Keratinocyte (primary cell): ENCODE measurements around the gene CBX8. TPM values are rescaled to one million over a fixed set of nuclear protein-coding genes. Genes with fewer than 3 reads are reported as not detected.

ENCODE experiments used
- DNase-seq: peaks from one replicate; pipeline ENCODE4 v3.0.0-alpha.2; 2011; ENCODE audit warnings: low read depth, missing footprints, low spot score
- FAIRE-seq: peaks from 2 replicates; lab custom pipeline; 2011; peaks lifted over from hg19 to GRCh38; lab: Jason Lieb, UNC
- H2AFZ ChIP-seq: 2 replicates; pipeline ENCODE4 v1.6.0; 2012; ENCODE audit warnings: low read length, control low read depth, inconsistent platforms; ENCODE audit not compliant: control insufficient read depth
- H3K27ac ChIP-seq: 2 replicates; pipeline ENCODE4 v1.5.1; 2011; ENCODE audit warnings: low read length; ENCODE audit not compliant: control insufficient read depth, insufficient read depth
- H3K27me3 ChIP-seq: 3 replicates; pipeline ENCODE4 v1.6.0; 2011; ENCODE audit warnings: low read length; ENCODE audit not compliant: control insufficient read depth, insufficient read depth; ENCODE audit errors: extremely low read depth
- H3K36me3 ChIP-seq, 2 experiments: 2 replicates in 1 of 2; 3 replicates in 1 of 2; pipeline ENCODE4 v1.5.1; 2011; ENCODE audit warnings: low read length in 2 of 2, mild to moderate bottlenecking in 1 of 2; ENCODE audit not compliant: control insufficient read depth in 2 of 2, insufficient read depth in 2 of 2; ENCODE audit errors: extremely low read depth in 1 of 2
- H3K4me1 ChIP-seq: 3 replicates; pipeline ENCODE4 v1.5.1; 2011; ENCODE audit warnings: low read length; ENCODE audit not compliant: control insufficient read depth, insufficient read depth; ENCODE audit errors: extremely low read depth
- H3K4me2 ChIP-seq: 3 replicates; pipeline ENCODE4 v1.6.0; 2011; ENCODE audit warnings: low read depth, low read length; ENCODE audit not compliant: control insufficient read depth, insufficient read depth; ENCODE audit errors: extremely low read depth
- H3K4me3 ChIP-seq, 3 experiments: fragments of 200-600 bp in 1 of 3; sonication (generic) in 1 of 3; 2 replicates in 2 of 3; 3 replicates in 1 of 3; pipeline ENCODE4 v1.5.1; 2011 to 2016; ENCODE audit warnings: low read length in 3 of 3, mild to moderate bottlenecking in 3 of 3, control low read depth in 2 of 3, inconsistent platforms in 1 of 3, low read depth in 1 of 3, mixed read lengths in 1 of 3, mixed run types in 1 of 3, moderate library complexity in 1 of 3; ENCODE audit not compliant: control insufficient read depth in 2 of 3, insufficient read depth in 2 of 3; ENCODE audit errors: extremely low read depth in 1 of 3
- H3K79me2 ChIP-seq: 2 replicates; pipeline ENCODE4 v1.6.0; 2012; ENCODE audit warnings: low read length; ENCODE audit not compliant: control insufficient read depth, insufficient read depth
- H3K9ac ChIP-seq: 3 replicates; pipeline ENCODE4 v1.6.0; 2011; ENCODE audit warnings: low read length; ENCODE audit not compliant: control insufficient read depth, insufficient read depth; ENCODE audit errors: extremely low read depth
- H3K9me1 ChIP-seq: 3 replicates; pipeline ENCODE4 v1.6.0; 2011; ENCODE audit warnings: low read length; ENCODE audit not compliant: control insufficient read depth, insufficient read depth; ENCODE audit errors: extremely low read depth
- H3K9me3 ChIP-seq: 2 replicates; pipeline ENCODE4 v1.5.1; 2012; ENCODE audit warnings: low read depth, low read length; ENCODE audit not compliant: control insufficient read depth
- H4K20me1 ChIP-seq: 3 replicates; pipeline ENCODE4 v1.6.0; 2011; ENCODE audit warnings: low read length; ENCODE audit not compliant: control insufficient read depth, insufficient read depth; ENCODE audit errors: extremely low read depth
- EZH2 ChIP-seq: IDR thresholded peaks from one replicate; pipeline ENCODE4 v1.6.1; 2012; ENCODE audit warnings: inconsistent platforms, mild to moderate bottlenecking, low read length, moderate library complexity
- dilution Hi-C: fragments of 300-500 bp; cut with MboI; formaldehyde crosslinking; loops from one replicate; pipeline ENCODE4 v1.7.0; 2020; ENCODE audit warnings: low sequenced_read_pairs; ENCODE audit not compliant: extremely low pct_ligation_motif_present
- polyA plus RNA-seq, 5 experiments: library from polyadenylated mRNA; depleted of rRNA in 3 of 5; stranded (reverse) in 3 of 5; stranded (forward) in 1 of 5; unstranded in 1 of 5; fragments of >200 nt; gene quantifications; 1 replicate in 1 of 5; 2 replicates in 3 of 5; 3 replicates in 1 of 5; pipeline versions ENCODE4 v1.2.1 to v1.2.3, GENCODE V29; 2011 to 2012; ENCODE audit warnings: missing spikeins in 2 of 5, low read depth in 1 of 5, low replicate concordance in 1 of 5
- TF ChIP-seq, protein P1 (sequence below), 3 experiments: IDR thresholded peaks in 1 of 3; conservative IDR thresholded peaks in 1 of 3; optimal IDR thresholded peaks in 1 of 3; 2 replicates in 2 of 3; 3 replicates in 1 of 3; pipeline versions ENCODE3 to v1.5.1; 2011; ENCODE audit warnings: low read length in 3 of 3, mild to moderate bottlenecking in 3 of 3, moderate library complexity in 2 of 3, control low read depth in 1 of 3, inconsistent platforms in 1 of 3; ENCODE audit not compliant: insufficient read depth in 2 of 3; ENCODE audit errors: extremely low read depth in 1 of 3

Gene CBX8
- polyA plus RNA-seq, 1 donor (not counting 4 experiments of a cell fraction or from before 2014, with no cell fraction given) = 0.49 TPM

DNA sequence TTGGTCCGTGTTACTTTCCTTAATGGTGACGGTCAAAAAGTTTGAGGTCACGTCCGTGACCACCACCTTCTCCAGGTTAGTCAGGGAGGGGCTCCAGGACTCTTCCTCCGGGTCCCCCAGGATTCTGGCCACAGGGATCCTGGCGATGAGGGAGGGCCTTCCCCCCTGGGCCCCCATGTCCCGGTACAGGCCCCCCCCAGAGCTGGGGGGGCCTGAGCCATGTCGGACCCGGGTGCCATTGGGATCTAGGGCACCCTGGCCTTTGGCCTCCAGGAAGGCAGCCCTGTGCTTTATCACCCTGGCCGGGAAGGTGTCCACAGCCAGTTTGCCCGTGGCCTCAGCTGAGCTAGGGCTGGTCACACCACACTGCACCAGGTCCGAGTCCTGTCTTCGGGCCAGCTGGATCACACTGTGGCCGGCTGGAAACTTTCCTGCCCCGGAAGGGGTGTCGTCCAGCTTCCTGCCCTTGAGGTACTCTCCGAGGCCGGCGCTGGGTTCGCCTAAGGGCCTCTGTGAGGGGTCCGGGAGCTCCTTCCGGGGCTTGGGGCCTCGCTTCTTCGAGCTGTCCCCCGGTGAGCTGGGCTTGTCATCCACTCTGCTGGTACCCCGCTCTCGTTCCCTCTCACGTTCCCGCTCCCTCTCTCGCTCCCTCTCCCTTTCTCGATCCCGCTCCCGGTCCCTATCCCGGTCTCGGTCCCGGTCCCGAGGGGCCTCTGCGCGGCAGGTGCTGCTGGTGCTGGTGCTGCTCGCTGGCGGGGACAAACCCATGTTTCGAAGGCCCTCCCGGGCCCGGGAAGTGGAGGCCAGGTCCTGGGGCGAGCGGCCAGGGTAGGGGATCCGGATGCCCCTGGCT lies 2.0 kb downstream of the CBX8 start:
- Histone ChIP-seq H3K9ac (no peak overlapping the region), H3K36me3 (peaks cover 6 to 8% of the 10 kb centered on the region in 2 experiments), H3K27ac (no peak overlapping the region), H3K4me2 (no peak overlapping the region), H2AFZ (no peak overlapping the region), H4K20me1 (no peaks in the 10 kb centered on the region), H3K9me1 (no peaks in the 10 kb centered on the region), H3K27me3 (peaks cover 63% of the 10 kb centered on the region), H3K79me2 (no peaks in the 10 kb centered on the region), H3K9me3 (no peaks in the 10 kb centered on the region), H3K4me3 (no peak overlapping the region), H3K4me1 (peaks cover 30% of the 10 kb centered on the region)
- dilution Hi-C loops = no loop called here
- DNase-seq (no peak), FAIRE-seq (no peak)
- TF ChIP-seq, protein P1, sequence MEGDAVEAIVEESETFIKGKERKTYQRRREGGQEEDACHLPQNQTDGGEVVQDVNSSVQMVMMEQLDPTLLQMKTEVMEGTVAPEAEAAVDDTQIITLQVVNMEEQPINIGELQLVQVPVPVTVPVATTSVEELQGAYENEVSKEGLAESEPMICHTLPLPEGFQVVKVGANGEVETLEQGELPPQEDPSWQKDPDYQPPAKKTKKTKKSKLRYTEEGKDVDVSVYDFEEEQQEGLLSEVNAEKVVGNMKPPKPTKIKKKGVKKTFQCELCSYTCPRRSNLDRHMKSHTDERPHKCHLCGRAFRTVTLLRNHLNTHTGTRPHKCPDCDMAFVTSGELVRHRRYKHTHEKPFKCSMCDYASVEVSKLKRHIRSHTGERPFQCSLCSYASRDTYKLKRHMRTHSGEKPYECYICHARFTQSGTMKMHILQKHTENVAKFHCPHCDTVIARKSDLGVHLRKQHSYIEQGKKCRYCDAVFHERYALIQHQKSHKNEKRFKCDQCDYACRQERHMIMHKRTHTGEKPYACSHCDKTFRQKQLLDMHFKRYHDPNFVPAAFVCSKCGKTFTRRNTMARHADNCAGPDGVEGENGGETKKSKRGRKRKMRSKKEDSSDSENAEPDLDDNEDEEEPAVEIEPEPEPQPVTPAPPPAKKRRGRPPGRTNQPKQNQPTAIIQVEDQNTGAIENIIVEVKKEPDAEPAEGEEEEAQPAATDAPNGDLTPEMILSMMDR (optimal IDR thresholded peaks at IDR 0.05 in 1 of 3, IDR thresholded peaks at IDR 0.05 in 1 of 3, conservative IDR thresholded peaks at IDR 0.05 in 1 of 3; ENCODE audit: extremely low read depth in 1 of 3, insufficient read depth in 2 of 3, low read length in 3 of 3) = no peak
- TF ChIP-seq EZH2 = no peak

DNA sequence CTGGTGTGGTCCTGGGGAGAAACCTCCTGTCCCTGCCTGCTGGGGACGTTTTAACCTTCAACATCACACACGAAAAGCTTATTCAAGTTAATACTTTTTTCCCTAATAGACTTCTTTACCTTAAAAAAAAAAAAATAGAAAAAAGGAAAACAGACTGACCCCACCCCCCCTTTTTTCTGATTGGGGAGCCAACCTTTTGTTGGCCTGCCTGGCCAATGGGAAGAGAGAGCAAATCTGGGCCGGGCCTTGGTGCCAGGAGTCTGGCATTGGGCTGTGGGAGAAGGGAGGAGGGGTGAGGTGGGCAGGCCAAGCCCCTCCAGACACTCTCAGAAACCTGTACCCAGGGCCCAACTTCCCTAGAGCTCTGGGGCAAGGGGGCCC lies 3.0 kb downstream of the CBX8 start:
- H3K4me2 ChIP-seq = no peak overlapping the region
- no peaks in the 10 kb centered on the region for H3K9me1 ChIP-seq
- no peak overlapping the region for H3K4me3 ChIP-seq
- H3K9ac ChIP-seq = no peak overlapping the region
- no peak overlapping the region for H2AFZ ChIP-seq
- H3K79me2 ChIP-seq = no peaks in the 10 kb centered on the region
- dilution Hi-C loops = no loop called here
- FAIRE-seq (no peak), DNase-seq (no peak)
- no peaks in the 10 kb centered on the region for H4K20me1 ChIP-seq
- no peaks in the 10 kb centered on the region for H3K9me3 ChIP-seq
- TF ChIP-seq, protein P1 (optimal IDR thresholded peaks at IDR 0.05 in 1 of 3, IDR thresholded peaks at IDR 0.05 in 1 of 3, conservative IDR thresholded peaks at IDR 0.05 in 1 of 3; ENCODE audit: extremely low read depth in 1 of 3, insufficient read depth in 2 of 3, low read length in 3 of 3) = no peak
- TF ChIP-seq EZH2 = no peak
- H3K36me3 ChIP-seq = peaks cover 6 to 8% of the 10 kb centered on the region in 2 experiments
- H3K4me1 ChIP-seq = peaks cover 28% of the 10 kb centered on the region
- peaks cover 63% of the 10 kb centered on the region for H3K27me3 ChIP-seq
- H3K27ac ChIP-seq = no peak overlapping the region
